Brain microvascular endothelial cell (primary cell): ENCODE data around the gene TSPAN6.

ENCODE experiments used
- DNase-seq: peaks from one replicate; pipeline ENCODE4 v3.0.0-alpha.2; 2020
- H3K27ac ChIP-seq: fragments of 250-450 bp; sonication (Bioruptor Pico); 2 replicates; pipeline ENCODE4 v1.5.1; 2020; ENCODE audit warnings: mild to moderate bottlenecking, moderate library complexity
- H3K27me3 ChIP-seq: fragments of 250-450 bp; sonication (Bioruptor Pico); replicated peaks from 2 replicates; pipeline ENCODE4 v1.5.1; 2020; ENCODE audit warnings: mild to moderate bottlenecking
- H3K36me3 ChIP-seq: fragments of 250-450 bp; sonication (Bioruptor Pico); replicated peaks from 2 replicates; pipeline ENCODE4 v1.5.1; 2020; ENCODE audit warnings: mild to moderate bottlenecking
- H3K4me3 ChIP-seq: 2 replicates; pipeline ENCODE4 v1.5.1; 2011; ENCODE audit warnings: low read depth, mild to moderate bottlenecking, control low read depth, low read length, moderate library complexity
- CTCF ChIP-seq: IDR thresholded peaks from 2 replicates; pipeline ENCODE4 v1.5.1; 2011; ENCODE audit warnings: low read depth, mild to moderate bottlenecking, moderate library complexity, low read length, control low read depth, inconsistent platforms; ENCODE audit errors: missing control alignments
- in situ Hi-C: cut with HindIII; loops from 2 replicates; pipeline ENCODE4 v1.10.0; 2017; ENCODE audit warnings: low sequenced_read_pairs, low pct_ligation_motif_present

Gene TSPAN6

GRCh38 chrX:100600758-100601157 lies 35.8 kb downstream of the TSPAN6 start:
- no peak overlapping the region for H3K27ac ChIP-seq
- in situ Hi-C loops, result no loop called here

GRCh38 chrX:100600340-100600739 lies 36.3 kb downstream of the TSPAN6 start:
- Histone ChIP-seq H3K27me3 (no peaks in the 10 kb centered on the region), H3K4me3 (no peak overlapping the region), H3K27ac (no peak overlapping the region), H3K36me3 (no peaks in the 10 kb centered on the region)
- no peak for DNase-seq
- no peak for TF ChIP-seq CTCF
- in situ Hi-C loops, result no loop called here

More at GRCh38 chrX:100600758-100601157, 35.8 kb downstream of the TSPAN6 start:
- H3K27me3 ChIP-seq, result no peaks in the 10 kb centered on the region
- no peak for TF ChIP-seq CTCF
- DNase-seq, result no peak
- H3K36me3 ChIP-seq, result no peaks in the 10 kb centered on the region
- H3K4me3 ChIP-seq, result no peak overlapping the region

- DNase-seq, result no peak
- no peaks in the 10 kb centered on the region for H3K27me3 ChIP-seq
- no peak for TF ChIP-seq CTCF
- in situ Hi-C loops, result no loop called here
- no peaks in the 10 kb centered on the region for H3K36me3 ChIP-seq
- no peak overlapping the region for H3K27ac ChIP-seq
- H3K4me3 ChIP-seq, result no peak overlapping the region
Observed at GRCh38 chrX:100599456-100599855, 37.1 kb downstream of the TSPAN6 start.

DNA sequence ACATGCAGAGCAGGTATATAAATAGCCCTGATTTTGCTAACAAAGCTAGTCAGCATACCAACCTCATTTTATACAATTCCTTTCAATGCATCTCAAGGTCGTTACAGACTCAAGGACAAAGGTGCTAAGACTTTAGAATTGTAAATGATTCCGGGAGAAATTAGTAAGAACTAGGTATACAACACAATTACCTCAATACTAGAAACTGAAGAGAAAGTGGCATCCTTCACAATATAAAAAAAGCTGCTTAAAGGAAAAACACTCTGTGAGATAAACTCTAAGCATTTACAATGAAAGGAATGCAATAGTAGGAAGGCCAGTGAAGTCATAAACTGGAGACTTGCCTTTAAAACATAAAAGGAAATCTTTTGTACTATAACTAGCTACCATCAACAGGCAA lies 40.0 kb downstream of the TSPAN6 start:
- in situ Hi-C loops, result no loop called here
- no peak for TF ChIP-seq CTCF
- H3K27me3 ChIP-seq, result no peaks in the 10 kb centered on the region
- H3K36me3 ChIP-seq, result no peaks in the 10 kb centered on the region
- H3K4me3 ChIP-seq, result no peak overlapping the region
- H3K27ac ChIP-seq, result no peak overlapping the region
- no peak for DNase-seq

DNA sequence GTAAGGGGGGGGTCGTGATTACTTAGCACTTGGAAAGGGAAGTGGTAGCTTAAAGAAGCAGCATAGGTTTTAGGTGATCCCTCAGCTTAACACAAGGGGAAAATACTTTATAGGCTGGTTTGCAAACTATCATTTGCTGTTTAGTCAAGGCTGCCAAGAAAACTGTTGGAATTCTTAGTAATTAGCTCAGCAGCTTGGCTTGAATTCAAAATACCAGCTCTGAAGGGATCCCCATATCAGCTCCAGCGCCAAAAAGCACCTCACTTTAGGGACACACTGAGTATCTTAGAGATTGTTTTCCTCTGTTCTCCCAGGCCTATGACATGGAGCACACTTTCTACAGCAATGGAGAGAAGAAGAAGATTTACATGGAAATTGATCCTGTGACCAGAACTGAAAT lies 43.0 kb downstream of the TSPAN6 start:
- TF ChIP-seq CTCF, result no peak
- Histone ChIP-seq H3K27ac (no peak overlapping the region), H3K36me3 (no peaks in the 10 kb centered on the region), H3K27me3 (no peaks in the 10 kb centered on the region), H3K4me3 (no peak overlapping the region)
- no peak for DNase-seq
- in situ Hi-C loops, result no loop called here

DNA sequence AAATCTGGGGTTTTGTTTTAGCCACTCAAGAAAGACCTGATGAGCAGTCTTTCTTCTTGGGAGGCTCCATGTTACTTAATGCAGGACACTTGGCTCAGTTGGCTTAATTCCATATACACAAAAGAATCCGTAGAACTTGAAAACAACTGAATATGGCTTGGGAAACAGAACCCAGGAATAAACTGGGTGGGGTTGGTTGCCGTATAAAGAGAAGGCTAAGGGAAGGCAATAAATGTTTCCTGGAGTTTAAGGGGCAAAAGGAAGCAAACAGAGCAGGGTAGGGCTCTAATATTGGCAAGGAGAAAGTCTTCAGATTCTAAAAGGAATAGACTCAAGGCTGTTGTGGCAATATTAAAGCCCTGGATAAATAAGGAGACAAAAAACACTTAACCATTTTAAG lies 43.5 kb downstream of the TSPAN6 start:
- Histone ChIP-seq H3K27me3 (no peaks in the 10 kb centered on the region), H3K4me3 (no peak overlapping the region), H3K36me3 (no peaks in the 10 kb centered on the region), H3K27ac (no peak overlapping the region)
- DNase-seq, result no peak
- in situ Hi-C loops, result no loop called here
- no peak for TF ChIP-seq CTCF
